NB4 (cell line): Measurements from ENCODE around the gene LITAF.
"Not testable (repeated sequence)": the region's sequence is repeated elsewhere in the genome, so short reads cannot be mapped to it uniquely, and the experiment has no call there.

Experiments used
- DNase-seq: peaks from one replicate; pipeline ENCODE4 v3.0.0; 2010; ENCODE audit warnings: low read depth
- H3K4me3 ChIP-seq: one replicate; pipeline ENCODE4 v1.5.1; 2011; ENCODE audit warnings: mild to moderate bottlenecking, low read depth, low read length, moderate library complexity
- CTCF ChIP-seq: IDR thresholded peaks from one replicate; pipeline ENCODE4 v1.5.1; 2012; ENCODE audit warnings: low read depth, low read length
- MAX ChIP-seq: IDR thresholded peaks from 2 replicates; pipeline ENCODE4 v1.6.1; 2011; ENCODE audit warnings: low read depth, low read length
- MYC ChIP-seq: IDR thresholded peaks from 2 replicates; pipeline ENCODE4 v1.6.1; 2011; ENCODE audit warnings: low read depth, low read length
- POLR2A ChIP-seq: IDR thresholded peaks from 2 replicates; pipeline ENCODE4 v1.6.1; 2011; ENCODE audit warnings: mild to moderate bottlenecking; ENCODE audit not compliant: insufficient read length; ENCODE audit errors: extremely low read depth

Gene LITAF

GRCh38 chr16:11514283-11514682 is 72.4 kb downstream of the LITAF start:
- no peak for DNase-seq
- TF ChIP-seq MAX, result no peak
- TF ChIP-seq MYC, result no peak
- no peak for TF ChIP-seq CTCF
- no peak for TF ChIP-seq POLR2A

GRCh38 chr16:11513366-11513765 is 73.4 kb downstream of the LITAF start:
- DNase-seq, H3K4me3 ChIP-seq: not testable (repeated sequence)

More at GRCh38 chr16:11514283-11514682, 72.4 kb downstream of the LITAF start:
- no peak overlapping the region for H3K4me3 ChIP-seq

DNA sequence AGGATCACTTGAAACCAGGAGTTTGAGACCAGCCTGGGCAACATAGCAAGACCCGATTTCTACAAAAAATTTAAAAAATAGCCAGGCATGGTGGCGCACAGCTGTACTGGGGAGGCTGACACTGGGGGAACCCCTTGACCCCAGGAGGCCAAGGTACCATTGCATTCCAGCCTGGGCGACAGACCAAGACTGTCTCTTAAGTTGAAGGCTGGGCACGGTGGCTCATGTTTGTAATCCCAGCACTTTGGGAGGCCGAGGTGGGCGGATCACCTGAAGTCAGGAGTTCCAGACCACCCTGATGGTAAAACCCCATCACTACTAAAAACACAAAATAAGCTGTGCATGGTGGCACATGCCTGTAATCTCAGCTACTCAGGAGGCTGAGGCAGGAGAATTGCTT is 74.9 kb downstream of the LITAF start:
- no peak for DNase-seq
- TF ChIP-seq POLR2A (no peak), MAX (no peak), MYC (no peak), CTCF (no peak)
- no peak overlapping the region for H3K4me3 ChIP-seq

DNA sequence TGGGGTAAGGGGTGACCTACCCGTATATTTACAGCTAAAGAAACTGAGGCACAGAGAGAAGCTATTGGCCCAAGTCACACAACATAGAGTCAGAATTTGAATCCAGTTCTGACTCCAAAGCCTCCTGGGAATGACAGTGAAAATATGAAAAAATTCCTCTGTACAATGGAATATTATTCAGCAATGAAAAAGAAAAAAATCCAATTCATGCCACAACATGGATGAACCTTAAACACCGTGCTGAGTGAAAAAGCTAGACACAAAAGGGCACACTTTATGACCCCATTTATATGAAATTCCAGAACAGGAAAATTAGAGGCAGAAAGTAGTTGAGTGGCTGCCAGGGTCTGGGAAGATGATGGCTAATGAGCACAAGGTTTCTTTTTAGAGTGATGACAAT is 75.4 kb downstream of the LITAF start:
- TF ChIP-seq MAX (no peak), POLR2A (no peak), CTCF (no peak), MYC (no peak)
- no peak overlapping the region for H3K4me3 ChIP-seq
- DNase-seq, result no peak

DNA sequence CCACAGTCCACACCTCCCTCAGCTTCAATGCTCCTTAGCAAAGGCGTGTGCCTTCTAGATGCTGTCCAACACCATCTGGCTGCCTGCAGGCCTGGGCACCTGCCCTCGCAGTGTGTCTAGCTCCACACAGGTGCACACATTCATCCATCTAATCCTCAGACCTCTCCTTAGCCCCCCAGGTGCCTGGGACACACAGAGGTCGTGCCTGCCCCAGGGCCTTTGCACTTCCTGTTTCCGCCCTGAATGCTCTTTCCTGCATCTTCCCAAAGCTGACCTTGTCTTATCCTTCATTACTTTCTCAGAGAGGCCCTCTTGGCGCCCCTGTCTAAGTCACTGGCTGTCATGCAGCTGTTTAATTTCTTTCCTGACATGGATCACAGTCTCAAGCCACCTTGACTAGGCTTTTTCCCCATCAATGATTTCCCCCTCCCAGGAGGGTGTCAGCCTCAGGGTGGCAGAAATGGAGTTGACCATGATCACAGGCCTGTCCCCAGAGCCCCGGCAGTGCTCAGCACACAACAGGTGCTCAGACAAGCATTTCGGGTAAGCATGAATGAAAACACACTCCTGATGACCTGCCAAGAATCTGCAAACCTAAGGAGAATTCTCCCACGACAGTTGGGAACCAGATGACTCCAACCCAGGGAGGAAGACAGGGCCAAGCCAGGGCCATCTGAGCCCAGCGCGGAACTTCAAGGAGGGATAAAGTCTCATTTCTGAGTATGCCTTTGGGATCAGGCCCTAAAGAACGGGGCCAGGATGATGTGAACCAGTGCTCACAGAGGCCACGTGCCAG is 76.3 kb downstream of the LITAF start:
- H3K4me3 ChIP-seq, result no peak overlapping the region
- no peak for TF ChIP-seq POLR2A
- TF ChIP-seq CTCF, result no peak
- no peak for TF ChIP-seq MAX
- no peak for TF ChIP-seq MYC
- DNase-seq, result no peak

- DNase-seq, result no peak
- no peak for TF ChIP-seq CTCF
- no peak for TF ChIP-seq POLR2A
- no peak for TF ChIP-seq MAX
- no peak for TF ChIP-seq MYC
These were observed 78.7 kb downstream of the LITAF start for GRCh38 chr16:11507991-11508390.

More at GRCh38 chr16:11507991-11508390, 78.7 kb downstream of the LITAF start:
- H3K4me3 ChIP-seq, result no peak overlapping the region
